ENCODE measurements around the gene SLC38A8. TPM values are rescaled to one million over a fixed set of nuclear protein-coding genes. Genes with fewer than 3 reads are reported as not detected.
A peak's percentile ranks its signal among the peaks of the same experiment; 100 is the strongest.

SLC38A8 gene
- total and polyA plus RNA-seq, 2 donors (not counting 1 experiment from before 2014, with no cell fraction given), result not detected

GRCh38 chr16:84085271-84085667 lies 42.7 kb upstream of the SLC38A8 start:
- 91% methylated on average over 2 of the region's 8 CpGs for WGBS (ENCODE audit: insufficient coverage)
- no peak for ATAC-seq (ENCODE audit: low read depth)
- no peak overlapping the region for H3K27ac Mint-ChIP-seq
- Histone ChIP-seq H3K27me3 (replicated peaks in 1 of 4; ENCODE audit: control extremely low read depth in 1 of 4, control insufficient read depth in 3 of 4, insufficient read depth in 4 of 4, low read length in 3 of 4) (no peaks in the 10 kb centered on the region), H3K4me1 (ENCODE audit: control insufficient read depth in 2 of 2, insufficient read depth in 2 of 2, low read length in 2 of 2) (peaks cover 28 to 40% of the 10 kb centered on the region in 2 donors), H3K9me3 (ENCODE audit: control extremely low read depth in 1 of 3, control insufficient read depth in 2 of 3, insufficient read depth in 1 of 3, low read length in 2 of 3) (no peaks in the 10 kb centered on the region), H3K9ac (ENCODE audit: low read length) (no peak overlapping the region), H2AFZ (ENCODE audit: insufficient read depth, low read depth, low read length, poor library complexity, severe bottlenecking) (no peak overlapping the region), H3K79me2 (ENCODE audit: control insufficient read depth, insufficient read depth, low read length) (peaks cover 16% of the 10 kb centered on the region), H3K4me2 (replicated peaks; ENCODE audit: low read depth, low read length, poor library complexity, severe bottlenecking) (peak overlapping the region; percentile 26), H3K27ac (ENCODE audit: low read length in 2 of 2) (no peak overlapping the region), H4K20me1 (ENCODE audit: control insufficient read depth, insufficient read depth, low read length, poor library complexity, severe bottlenecking) (peaks cover 70% of the 10 kb centered on the region), H3K36me3 (replicated peaks in 1 of 2; ENCODE audit: control extremely low read depth in 1 of 2, control insufficient read depth in 1 of 2, extremely low read depth in 1 of 2, insufficient read depth in 2 of 2, low read length in 1 of 2) (peaks cover 0 to 66% of the 10 kb centered on the region in 2 experiments), H3K4me3 (ENCODE audit: control extremely low read depth in 1 of 5, extremely low read depth in 1 of 5, insufficient read depth in 1 of 5, low read depth in 2 of 5, low read length in 4 of 5) (no peak overlapping the region)
- DNase-seq, result no peak
- H3K27me3 Mint-ChIP-seq, result no peaks in the 10 kb centered on the region
- H3K4me1 Mint-ChIP-seq, result peaks cover 41% of the 10 kb centered on the region
- TF ChIP-seq EZH2 (IDR thresholded peaks at IDR 0.05; ENCODE audit: borderline replicate concordance, insufficient read depth, low read depth, low read length, poor library complexity, severe bottlenecking) (no peak), CTCF (IDR thresholded peaks at IDR 0.05) (no peak)
- intact Hi-C loops (cut with micrococcal nuclease), result loop anchor here (5.0 to 10.0 kb wide), 2 partner anchors 57 to 420 kb away; partner anchors contain the start of gene MEAK7
- H3K4me3 Mint-ChIP-seq, result no peak overlapping the region
- ChIA-PET CTCF (interaction anchor here (1.0 to 6.1 kb wide), 9 partner anchors 12 to 121 kb away, joined by 3 to 60 read pairs (median 7); partner anchors contain the start of genes MBTPS1 and TAF1C), POLR2A (interaction anchor here (1.1 kb wide), 1 partner anchor 32 kb away, joined by 5 read pairs; the partner anchor contains the start of gene MBTPS1)
- no peaks in the 10 kb centered on the region for H3K9me3 Mint-ChIP-seq (ENCODE audit: insufficient read depth)

- Mint-ChIP-seq H3K4me1 (peaks cover 41% of the 10 kb centered on the region), H3K4me3 (no peak overlapping the region), H3K27me3 (no peaks in the 10 kb centered on the region), H3K27ac (no peak overlapping the region), H3K9me3 (ENCODE audit: insufficient read depth) (no peaks in the 10 kb centered on the region)
- peaks cover 28 to 40% of the 10 kb centered on the region in 2 donors for H3K4me1 ChIP-seq (ENCODE audit: control insufficient read depth in 2 of 2, insufficient read depth in 2 of 2, low read length in 2 of 2)
- no peak overlapping the region for H2AFZ ChIP-seq (ENCODE audit: insufficient read depth, low read depth, low read length, poor library complexity, severe bottlenecking)
- H4K20me1 ChIP-seq (ENCODE audit: control insufficient read depth, insufficient read depth, low read length, poor library complexity, severe bottlenecking), result peaks cover 74% of the 10 kb centered on the region
- ATAC-seq (ENCODE audit: low read depth), result peak; percentile 71
- peak overlapping the region; percentile 26 for H3K4me2 ChIP-seq (replicated peaks; ENCODE audit: low read depth, low read length, poor library complexity, severe bottlenecking)
- H3K9me3 ChIP-seq (ENCODE audit: control extremely low read depth in 1 of 3, control insufficient read depth in 2 of 3, insufficient read depth in 1 of 3, low read length in 2 of 3), result no peaks in the 10 kb centered on the region
- no peaks in the 10 kb centered on the region for H3K27me3 ChIP-seq (replicated peaks in 1 of 4; ENCODE audit: control extremely low read depth in 1 of 4, control insufficient read depth in 3 of 4, insufficient read depth in 4 of 4, low read length in 3 of 4)
- H3K27ac ChIP-seq (ENCODE audit: low read length in 2 of 2), result no peak overlapping the region
- intact Hi-C loops (cut with micrococcal nuclease), result loop anchor here (1.0 to 10.0 kb wide), 4 partner anchors 58 to 420 kb away; partner anchors contain the start of genes MEAK7 and TAF1C
- 67% methylated on average over 10 of the region's 11 CpGs for WGBS (ENCODE audit: insufficient coverage)
- no peak overlapping the region for H3K4me3 ChIP-seq (ENCODE audit: control extremely low read depth in 1 of 5, extremely low read depth in 1 of 5, insufficient read depth in 1 of 5, low read depth in 2 of 5, low read length in 4 of 5)
- TF ChIP-seq EZH2 (IDR thresholded peaks at IDR 0.05; ENCODE audit: borderline replicate concordance, insufficient read depth, low read depth, low read length, poor library complexity, severe bottlenecking), result no peak
- peak; percentile 77 for TF ChIP-seq CTCF (IDR thresholded peaks at IDR 0.05)
- H3K9ac ChIP-seq (ENCODE audit: low read length), result no peak overlapping the region
- peaks cover 20% of the 10 kb centered on the region for H3K79me2 ChIP-seq (ENCODE audit: control insufficient read depth, insufficient read depth, low read length)
- peak; percentile 75 for DNase-seq
- ChIA-PET CTCF (interaction anchor here (0.6 to 6.1 kb wide), 11 partner anchors 13 to 670 kb away, joined by 3 to 60 read pairs (median 4); partner anchors contain the start of genes MBTPS1 and TAF1C), POLR2A (interaction anchor here (1.1 kb wide), 1 partner anchor 32 kb away, joined by 5 read pairs; the partner anchor contains the start of gene MBTPS1)
- H3K36me3 ChIP-seq (replicated peaks in 1 of 2; ENCODE audit: control extremely low read depth in 1 of 2, control insufficient read depth in 1 of 2, extremely low read depth in 1 of 2, insufficient read depth in 2 of 2, low read length in 1 of 2), result peaks cover 0 to 66% of the 10 kb centered on the region in 2 experiments
These were observed 42.1 kb upstream of the SLC38A8 start for GRCh38 chr16:84084570-84085270.
